ENCODE measurements around the gene MTHFD1L.

Gene MTHFD1L

DNA sequence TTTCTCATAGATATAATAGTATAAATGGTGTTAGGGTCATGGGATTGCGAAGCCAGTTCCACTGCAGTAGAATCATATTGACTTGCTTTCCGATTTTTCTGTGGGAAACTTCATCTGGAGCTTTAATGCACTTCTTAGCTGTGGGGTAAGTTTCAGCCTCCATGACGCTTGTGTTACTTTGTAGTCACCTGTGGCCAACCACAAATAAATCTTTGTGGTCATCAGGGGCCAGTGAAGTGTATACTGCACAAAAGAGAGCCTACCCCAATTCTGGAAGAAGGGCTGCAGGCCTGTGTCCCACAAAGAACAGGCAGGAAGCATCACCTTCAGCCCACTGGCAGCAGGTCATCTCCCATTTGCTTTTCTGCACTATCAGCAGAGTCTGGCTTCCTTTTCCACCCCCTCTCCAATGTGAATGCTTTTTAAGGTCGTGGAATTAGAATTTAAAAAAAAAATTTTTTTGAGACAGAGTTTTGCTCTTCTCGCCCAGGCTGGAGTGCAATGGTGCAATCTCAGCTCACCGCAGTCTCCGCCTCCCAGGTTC lies 32.0 kb downstream of the MTHFD1L start:
- FAIRE-seq = no peak

DNA sequence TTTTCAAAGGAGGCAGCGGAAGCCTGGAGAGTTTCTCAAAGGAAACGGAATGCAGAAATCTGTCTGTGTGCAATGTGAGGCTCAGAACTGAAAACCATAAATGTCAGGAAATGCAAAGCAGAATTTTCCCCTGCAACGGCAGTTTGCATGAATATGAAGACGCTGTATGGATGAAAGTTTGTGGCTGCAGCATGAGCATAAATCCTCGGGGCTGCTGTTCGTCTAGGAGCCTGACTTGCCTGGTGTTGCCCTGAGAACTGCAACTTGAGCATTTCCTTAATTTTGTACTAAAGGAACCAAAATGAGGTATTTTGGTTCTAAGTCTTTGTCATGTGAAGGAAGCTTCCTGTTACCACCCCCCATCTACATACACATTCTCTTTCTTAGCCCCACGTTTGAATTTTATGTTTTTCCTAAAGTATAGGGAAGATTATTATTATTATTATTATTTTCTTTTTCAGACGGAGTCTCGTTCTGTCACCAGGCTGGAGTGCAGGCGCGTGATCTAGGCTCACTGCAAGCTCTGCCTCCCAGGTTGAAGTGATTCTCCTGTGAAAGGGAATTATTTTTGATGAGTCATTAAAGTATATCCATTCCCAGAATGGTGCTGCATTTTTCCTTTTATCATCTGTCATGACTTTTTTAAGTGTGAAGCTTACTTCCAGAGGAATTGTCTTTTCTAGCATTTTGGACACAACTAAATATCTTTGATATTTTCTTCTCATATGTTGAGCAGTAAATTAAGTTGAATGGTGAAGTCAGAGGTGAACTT lies 33.1 kb downstream of the MTHFD1L start:
- DNase-seq (ENCODE audit: insufficient read length, low spot score) (no peak), FAIRE-seq (no peak)

More for the DNA sequence above, 32.0 kb downstream of the MTHFD1L start:
- DNase-seq (ENCODE audit: insufficient read length, low spot score) = no peak

DNA sequence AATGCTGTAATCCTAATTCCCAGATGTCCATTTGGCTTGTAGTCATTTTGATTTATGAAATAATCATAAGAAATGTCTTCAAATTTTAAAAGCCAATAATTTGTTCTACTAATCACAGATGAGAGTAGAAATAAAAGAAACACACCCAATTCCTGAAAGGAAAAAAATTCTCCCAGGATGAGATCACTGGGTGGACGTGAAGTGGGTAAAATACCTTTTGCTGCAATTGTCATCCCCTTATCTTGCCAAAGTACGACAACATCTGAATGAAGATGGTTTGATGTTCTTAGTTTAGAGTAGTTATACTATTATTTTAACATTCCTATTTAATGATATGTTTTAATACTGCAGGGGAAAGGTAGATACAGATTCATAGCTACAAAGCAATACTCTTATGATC lies 33.7 kb downstream of the MTHFD1L start:
- FAIRE-seq (no peak), DNase-seq (ENCODE audit: insufficient read length, low spot score) (no peak)

DNA sequence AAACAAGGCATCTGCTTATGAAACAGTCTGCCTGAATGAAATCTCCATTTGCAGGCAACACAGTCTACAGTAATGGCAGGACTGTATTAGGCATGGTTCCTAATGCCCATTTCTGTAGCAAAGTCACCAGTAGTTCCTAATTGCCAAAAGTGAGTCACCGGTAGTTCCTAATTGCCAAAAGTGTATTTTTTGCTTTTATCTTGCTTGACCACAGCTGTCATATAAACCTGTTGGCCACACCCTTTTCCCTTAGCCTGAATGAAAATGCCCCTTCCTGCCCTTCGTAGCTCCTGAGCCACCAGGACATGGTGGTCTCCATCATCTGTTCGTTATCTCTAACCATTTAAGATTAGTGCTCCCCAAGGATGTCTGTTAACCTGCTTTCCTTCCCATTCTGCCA lies 34.5 kb downstream of the MTHFD1L start:
- FAIRE-seq = no peak
- DNase-seq (ENCODE audit: insufficient read length, low spot score) = no peak

DNA sequence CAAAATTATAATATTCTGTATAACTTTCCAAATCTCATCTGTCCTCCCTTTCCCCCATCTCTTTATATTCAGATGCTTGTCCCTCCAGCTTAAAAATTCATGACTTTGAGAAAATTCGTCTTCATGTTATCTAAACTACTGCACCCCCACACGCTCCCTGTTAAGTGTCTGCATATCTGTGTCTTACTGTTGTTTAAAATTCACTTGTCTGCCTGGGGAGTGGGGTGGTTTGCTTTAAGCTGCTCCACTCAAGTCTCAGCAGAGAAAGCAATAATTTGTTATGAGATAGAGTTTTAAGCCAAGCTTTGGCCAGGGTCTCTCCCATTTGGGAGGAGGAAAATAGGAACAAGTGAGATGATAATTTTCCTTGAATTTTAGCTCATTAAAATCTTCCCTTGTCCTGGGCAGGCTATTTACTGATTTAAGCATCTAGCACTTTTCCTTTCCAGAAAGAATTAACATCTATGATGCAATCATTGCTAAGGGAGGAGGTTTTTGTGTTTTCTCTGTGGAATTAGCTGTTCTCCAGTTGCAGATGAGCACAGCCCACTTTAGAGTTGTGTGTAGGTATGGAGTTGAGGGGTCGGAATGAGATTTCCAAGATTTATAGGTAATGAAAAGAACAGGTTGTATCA lies 36.8 kb downstream of the MTHFD1L start:
- DNase-seq (ENCODE audit: insufficient read length, low spot score) = no peak
- no peak for FAIRE-seq

DNA sequence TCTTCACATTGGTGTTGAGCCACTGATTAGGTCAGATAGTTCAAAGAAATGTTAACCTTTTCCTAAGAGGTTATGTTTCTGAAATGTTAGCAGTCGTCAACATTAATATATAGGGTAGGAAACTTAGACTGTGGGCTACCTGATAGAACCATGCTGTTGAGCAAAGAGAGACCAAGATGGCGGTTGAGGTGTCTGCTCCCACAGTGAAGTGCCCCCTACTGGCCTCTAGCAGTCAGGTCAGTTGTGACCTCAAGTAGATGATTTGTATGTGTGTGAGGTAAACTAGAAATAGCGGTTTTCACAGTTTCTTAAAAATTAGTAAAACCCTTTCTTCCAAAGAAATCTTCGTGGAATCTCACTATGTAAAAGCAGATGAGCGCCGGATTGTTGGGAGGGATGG lies 40.3 kb downstream of the MTHFD1L start:
- DNase-seq (ENCODE audit: insufficient read length, low spot score) (no peak), FAIRE-seq (no peak)

DNA sequence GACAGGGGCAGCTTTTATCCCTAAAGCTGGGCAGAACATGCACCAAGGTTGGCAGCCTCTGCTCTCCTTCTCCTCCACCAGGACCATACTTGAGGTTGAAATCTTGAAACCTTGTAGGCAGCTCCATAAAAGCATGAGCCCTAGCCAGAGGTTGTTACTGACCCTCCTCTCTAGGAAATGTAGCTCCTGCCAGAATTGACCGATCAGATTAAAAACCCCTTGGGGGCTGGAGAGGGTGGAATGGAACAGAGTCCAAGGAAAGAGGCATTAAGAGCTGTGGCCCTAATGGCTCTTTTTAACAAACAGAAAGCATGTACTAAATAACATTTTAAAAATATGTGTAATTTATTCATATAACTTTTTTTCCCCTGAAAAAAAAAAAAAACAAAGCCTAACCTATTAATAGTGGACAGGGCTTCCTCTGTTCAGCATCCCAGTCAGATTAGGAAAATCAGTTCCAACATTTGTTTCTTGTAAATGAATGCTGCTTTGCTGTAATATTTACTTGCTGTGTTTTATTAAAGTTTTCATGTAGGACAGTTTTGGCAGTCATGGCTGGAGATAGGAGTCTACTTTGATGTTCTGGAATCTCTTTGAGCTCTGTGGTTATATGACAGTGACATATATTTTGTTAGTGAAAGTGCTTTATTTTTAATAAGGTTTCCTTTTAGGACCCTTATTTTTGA lies 41.3 kb downstream of the MTHFD1L start:
- no peak for FAIRE-seq
- no peak for DNase-seq (ENCODE audit: insufficient read length, low spot score)

DNA sequence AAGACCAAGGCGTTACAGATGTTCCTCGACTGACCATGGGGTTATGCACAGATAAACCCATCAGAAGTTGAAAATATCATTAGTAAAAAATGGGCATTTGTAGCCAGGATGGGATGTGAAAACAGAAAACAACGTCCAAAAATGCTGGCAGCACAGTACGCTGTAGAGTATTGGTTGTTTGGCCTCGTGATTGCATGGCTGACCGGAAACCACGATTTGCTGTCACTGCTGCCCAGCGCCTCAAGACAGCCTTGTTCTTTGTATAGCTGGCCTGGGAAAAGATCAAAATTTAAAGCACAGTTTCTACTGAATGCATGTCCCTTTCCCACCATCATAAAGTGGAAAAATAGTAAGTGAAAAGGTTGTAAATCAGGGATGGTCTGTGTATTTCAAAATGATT lies 41.9 kb downstream of the MTHFD1L start:
- FAIRE-seq = no peak

DNA sequence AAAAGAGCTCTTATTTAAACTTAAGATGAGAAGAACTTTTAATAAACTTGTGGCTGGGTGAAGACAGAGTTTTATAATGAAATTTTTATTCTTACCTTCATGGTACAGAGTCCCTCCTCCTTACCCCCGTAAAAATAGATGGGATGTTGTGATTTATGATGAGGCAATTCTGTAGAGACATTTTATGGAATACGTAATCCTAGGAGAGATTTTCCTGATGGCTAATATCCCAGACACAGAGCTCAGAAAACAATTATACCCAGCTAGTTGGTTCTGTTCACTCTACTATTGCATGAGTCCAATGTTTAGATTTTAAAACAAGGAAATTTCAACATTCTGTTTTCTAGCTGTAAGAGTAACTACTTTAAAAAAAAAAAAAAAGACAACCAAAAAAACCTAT lies 43.4 kb downstream of the MTHFD1L start:
- DNase-seq (ENCODE audit: insufficient read length, low spot score) (no peak), FAIRE-seq (no peak)

More for the DNA sequence above, 41.9 kb downstream of the MTHFD1L start:
- no peak for DNase-seq (ENCODE audit: insufficient read length, low spot score)

DNA sequence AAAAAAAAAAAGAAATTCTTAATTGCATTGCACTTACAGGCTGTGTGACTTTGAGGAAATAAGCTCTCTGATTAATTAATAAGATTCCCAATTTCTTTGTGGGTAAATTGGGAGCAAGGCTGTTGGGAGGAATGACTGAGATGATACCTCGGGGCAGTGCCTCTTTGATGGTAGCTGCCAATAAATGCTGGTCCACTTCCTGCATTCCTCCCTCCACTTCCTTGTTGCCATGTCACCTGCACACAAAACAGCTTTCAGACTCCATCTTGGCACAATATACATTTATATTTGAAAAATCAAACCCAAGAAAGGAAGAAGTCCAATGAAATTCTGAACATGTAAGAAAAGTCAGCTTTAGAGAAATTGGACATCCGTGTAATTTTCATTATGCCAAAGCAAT lies 45.1 kb downstream of the MTHFD1L start:
- DNase-seq (ENCODE audit: insufficient read length, low spot score) = no peak

DNA sequence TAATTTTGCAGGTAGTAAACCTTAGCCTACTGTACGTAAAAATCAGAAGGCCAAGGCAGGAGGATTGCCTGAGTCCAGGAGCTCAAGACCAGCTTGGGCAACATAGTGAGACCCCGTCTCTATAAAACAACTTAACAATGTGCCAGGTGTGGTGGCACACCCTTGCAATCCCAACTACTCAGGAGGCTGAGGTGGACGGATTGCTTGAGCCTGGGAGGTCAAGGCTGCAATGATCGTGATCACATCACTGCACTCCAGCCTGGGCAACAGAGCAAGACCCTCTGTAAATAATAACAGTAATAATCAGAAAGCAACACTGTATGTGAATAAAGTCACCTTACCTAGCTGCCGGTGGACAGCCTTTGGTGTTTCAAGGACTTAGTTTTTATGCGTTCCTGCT lies 48.9 kb downstream of the MTHFD1L start:
- DNase-seq (ENCODE audit: insufficient read length, low spot score) (no peak), FAIRE-seq (no peak)

More for the DNA sequence above, 45.1 kb downstream of the MTHFD1L start:
- FAIRE-seq = no peak

DNA sequence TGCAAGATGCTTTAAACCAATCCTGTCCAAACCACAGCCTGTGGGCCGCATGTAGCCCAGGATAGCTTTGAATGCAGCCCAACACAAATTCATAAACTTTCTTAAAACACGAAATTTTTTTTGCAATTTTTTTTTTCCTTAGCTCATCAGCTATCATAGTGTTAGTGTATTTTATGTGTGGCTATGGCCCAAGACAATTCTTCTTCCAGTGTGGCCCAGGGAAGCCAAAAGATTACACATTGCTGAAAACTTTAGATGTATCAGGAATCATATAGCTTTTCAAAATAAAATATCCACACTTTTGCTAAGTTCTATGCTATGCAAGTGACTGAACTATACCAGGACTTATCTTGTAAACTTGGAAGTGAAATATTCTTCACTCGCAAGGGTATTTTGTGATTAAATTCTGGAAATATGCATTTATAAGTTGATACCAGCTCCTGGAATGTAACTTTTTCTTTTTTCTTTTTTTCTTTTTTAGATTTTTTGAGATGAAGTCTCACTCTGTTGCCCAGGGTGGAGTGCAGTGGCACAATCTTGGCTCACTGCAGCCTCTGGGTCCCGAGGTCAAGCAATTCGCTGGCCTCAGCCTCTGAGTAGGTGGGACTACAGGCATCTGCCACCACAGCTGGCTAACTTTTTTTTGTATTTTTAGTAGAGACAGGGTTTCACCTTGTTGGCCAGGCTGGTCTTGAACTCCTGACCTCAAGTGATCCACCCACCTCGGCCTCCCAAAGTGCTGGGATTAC lies 49.8 kb downstream of the MTHFD1L start:
- FAIRE-seq = no peak
- no peak for DNase-seq (ENCODE audit: insufficient read length, low spot score)

DNA sequence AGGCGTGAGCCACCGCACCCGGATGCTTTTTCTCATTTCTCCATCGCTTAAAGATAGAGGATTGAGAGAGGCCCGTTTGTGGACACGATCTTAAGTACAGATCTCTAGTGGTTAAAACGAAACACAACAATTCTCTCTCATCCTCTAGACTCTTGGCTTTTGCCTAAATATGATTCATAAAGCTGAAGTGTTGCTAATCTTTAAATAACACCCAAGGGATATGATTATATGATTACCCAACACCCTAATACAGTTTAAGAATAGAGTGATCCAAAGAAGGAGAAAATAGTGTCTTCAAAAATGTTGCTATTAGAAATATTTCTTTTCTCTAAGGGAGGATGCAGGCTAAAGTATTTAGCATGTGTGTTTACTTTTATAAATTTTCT lies 50.4 kb downstream of the MTHFD1L start:
- no peak for FAIRE-seq

DNA sequence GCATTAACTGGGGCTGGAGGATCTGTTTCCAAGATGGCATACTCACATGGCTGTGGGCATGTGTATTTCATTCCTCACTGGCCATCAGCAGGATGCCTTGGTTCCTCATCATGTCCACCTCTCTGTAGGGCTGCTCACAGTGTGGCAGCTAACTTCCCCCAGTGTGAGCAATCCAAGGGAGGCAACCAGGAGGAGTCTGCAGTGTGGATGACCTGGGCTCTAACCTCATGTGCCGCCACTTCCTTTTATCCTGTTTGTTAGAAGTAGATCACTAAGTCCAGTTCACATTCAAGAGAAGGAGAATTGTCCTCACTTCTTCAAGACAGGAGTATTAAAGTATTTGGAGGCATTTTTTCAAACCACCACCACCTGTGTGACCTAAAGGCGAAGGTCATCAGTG lies 54.4 kb downstream of the MTHFD1L start:
- no peak for FAIRE-seq
- no peak for DNase-seq (ENCODE audit: insufficient read length, low spot score)

More for the DNA sequence above, 50.4 kb downstream of the MTHFD1L start:
- no peak for DNase-seq (ENCODE audit: insufficient read length, low spot score)

DNA sequence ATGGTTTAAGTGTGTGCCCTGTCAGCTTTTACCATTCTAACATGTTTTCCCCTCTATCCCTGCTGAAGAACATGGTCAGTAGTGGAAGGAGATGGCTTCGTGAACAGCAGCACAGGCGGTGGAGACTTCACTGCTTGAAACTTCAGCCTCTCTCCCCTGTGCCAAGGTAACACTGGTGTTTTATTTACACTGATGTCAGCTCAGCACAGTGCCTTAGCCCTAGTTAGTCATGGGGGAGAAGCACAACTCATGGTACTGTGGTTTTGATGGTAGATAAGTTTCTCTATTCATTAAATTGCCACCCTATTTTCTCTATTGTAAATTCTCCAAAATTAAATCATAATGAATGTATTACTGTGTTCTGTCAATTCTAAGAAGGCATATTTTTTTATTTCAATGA lies 56.6 kb downstream of the MTHFD1L start:
- no peak for DNase-seq (ENCODE audit: insufficient read length, low spot score)
- no peak for FAIRE-seq

DNA sequence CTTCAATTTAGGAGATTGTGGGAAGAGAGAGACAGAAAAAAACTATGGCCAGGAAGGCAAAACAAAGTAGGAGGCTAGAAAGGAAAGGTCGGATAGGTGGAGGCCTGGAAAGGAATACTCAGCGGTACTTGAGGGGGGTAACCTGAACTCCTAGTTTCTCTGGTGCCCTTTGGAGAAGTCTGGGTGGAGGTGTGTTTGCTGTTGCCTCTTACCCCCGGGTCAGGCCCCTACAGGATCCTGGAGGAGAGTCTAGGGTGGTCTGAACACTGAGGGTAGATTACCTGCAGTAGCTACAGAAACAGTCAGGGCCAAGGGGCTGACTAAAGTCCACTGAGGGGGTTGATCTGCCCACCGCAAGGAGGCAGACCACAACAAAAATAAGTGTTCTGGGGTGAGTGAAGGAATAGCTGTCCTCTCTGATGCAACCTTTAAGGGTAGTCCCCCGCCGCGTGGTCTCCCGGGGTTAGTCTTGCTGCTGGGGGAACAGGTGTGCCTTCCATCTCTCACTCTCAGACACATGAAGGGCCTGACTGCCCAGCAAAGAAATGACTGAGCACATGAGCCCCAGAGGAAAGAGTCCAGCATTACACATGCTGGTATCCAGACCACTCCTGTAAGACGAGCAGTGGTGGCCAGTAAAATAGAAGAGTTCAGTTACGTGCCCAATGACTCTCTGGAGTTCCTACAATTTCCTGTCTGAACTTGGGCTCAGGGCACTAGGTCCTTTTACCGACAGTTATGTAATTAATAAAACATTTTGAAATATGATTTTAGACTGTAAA lies 59.5 kb downstream of the MTHFD1L start:
- FAIRE-seq (no peak), DNase-seq (ENCODE audit: insufficient read length, low spot score) (no peak)

DNA sequence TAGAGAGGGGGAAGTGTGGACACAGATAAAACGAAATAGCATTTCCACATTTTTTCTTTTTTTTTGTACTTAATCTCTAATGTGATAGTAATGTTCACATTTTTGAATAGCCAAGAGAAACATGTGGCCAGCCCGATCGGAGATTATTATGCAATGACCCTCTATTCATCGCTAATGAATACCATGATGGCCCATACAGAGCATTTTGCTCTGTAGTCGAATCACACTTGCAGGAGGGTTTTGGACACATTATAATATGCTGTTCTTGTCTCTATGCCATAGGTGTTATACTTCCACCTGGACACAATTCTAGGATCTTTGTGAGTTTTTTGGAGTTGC lies 60.1 kb downstream of the MTHFD1L start:
- DNase-seq (ENCODE audit: insufficient read length, low spot score) (no peak), FAIRE-seq (no peak)

DNA sequence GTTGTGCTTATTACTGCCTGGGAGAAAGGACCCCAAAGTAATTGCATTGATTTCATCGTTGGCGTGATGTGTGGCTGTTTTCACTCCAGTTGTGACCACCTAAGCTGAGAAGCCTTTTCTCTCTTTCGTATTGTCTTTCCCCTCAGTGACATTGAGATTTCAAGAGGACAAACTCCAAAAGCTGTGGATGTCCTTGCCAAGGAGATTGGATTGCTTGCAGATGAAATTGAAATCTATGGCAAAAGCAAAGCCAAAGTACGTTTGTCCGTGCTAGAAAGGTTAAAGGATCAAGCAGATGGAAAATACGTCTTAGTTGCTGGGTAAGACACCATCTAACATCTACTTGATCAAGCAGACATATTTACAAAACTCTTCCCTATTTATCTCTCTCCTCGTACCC lies 60.5 kb downstream of the MTHFD1L start:
- FAIRE-seq (no peak), DNase-seq (ENCODE audit: insufficient read length, low spot score) (no peak)

DNA sequence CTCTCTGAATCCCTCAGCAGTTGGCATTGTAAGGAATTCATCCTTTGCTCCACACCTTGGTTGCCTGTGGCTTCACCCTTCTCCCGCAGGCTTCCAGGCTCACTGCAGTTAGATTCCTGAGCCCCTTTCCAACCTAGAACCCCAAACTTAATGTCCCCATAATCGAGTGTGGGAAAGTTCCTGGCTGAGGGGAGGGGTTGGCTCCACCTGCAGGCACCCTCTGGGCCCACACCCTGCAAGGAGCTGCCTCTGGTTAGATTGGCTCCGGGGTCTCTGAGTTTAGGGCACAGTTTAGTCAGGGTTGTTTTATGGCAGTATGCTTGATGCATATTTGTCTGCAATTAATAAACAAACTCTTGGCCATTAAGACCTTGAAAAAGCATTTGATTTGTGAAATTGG lies 63.4 kb downstream of the MTHFD1L start:
- DNase-seq (ENCODE audit: insufficient read length, low spot score) (no peak), FAIRE-seq (no peak)

DNA sequence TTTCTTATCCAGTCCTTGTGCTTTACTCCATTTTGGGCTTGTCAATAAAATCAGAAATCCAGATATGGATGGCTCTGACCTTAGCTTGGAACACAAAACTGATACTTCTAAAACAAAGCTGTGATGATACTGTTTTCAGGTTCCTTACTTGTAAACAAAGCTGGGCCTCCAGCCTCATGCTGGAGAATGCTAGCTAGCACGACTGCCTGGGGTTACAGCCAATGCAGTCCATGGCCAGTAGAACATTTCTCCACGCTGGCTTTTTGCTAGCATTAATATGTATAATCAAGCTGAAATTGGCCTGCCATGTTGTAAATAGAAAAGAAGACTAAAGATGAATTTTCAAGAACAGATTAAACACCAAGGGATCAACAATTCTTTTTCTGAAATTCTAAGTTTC lies 63.9 kb downstream of the MTHFD1L start:
- FAIRE-seq = no peak
- no peak for DNase-seq (ENCODE audit: insufficient read length, low spot score)
